ENCODE measurements around the gene USP10.

DNA sequence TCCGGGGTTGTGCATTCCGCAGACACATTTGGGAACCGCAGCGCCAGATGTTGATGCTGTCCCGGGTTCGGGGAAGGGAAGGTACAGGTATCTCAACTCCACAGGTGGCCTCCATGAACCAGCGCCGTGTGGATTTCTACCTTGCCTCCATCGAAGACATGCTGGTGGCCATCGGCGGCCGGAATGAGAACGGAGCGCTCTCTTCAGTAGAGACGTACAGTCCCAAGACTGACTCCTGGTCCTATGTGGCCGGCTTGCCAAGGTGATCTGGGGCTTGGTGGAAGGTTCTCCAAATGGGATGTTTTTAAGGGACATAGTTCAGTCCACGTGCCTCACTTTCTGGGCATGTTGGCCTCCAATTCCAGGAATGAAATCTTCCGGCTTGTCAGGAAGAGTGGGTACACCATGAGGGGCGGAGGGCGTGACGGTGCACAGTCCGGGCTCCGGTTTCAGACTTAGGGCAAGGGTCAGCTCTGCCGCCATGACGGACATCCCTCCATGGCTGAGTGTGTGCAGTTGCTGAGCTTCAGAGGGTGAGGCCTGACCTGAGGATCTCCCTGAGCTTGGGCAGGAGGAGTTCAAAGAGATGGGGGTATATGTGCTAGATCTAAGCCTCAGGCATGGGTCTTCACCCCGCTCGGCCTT lies 40.0 kb upstream of the USP10 start:
- TF ChIP-seq, protein P1, sequence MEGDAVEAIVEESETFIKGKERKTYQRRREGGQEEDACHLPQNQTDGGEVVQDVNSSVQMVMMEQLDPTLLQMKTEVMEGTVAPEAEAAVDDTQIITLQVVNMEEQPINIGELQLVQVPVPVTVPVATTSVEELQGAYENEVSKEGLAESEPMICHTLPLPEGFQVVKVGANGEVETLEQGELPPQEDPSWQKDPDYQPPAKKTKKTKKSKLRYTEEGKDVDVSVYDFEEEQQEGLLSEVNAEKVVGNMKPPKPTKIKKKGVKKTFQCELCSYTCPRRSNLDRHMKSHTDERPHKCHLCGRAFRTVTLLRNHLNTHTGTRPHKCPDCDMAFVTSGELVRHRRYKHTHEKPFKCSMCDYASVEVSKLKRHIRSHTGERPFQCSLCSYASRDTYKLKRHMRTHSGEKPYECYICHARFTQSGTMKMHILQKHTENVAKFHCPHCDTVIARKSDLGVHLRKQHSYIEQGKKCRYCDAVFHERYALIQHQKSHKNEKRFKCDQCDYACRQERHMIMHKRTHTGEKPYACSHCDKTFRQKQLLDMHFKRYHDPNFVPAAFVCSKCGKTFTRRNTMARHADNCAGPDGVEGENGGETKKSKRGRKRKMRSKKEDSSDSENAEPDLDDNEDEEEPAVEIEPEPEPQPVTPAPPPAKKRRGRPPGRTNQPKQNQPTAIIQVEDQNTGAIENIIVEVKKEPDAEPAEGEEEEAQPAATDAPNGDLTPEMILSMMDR (conservative IDR thresholded peaks at IDR 0.05; ENCODE audit: low read depth, low read length) = no peak
- TF ChIP-seq EZH2 (IDR thresholded peaks at IDR 0.05; ENCODE audit: low read length, unreplicated experiment) = no peak

Data from PC-3 (cell line).